ENCODE data around the gene RALGAPA1. TPM values are rescaled to one million over a fixed set of nuclear protein-coding genes. Genes with fewer than 3 reads are reported as not detected.

Gene RALGAPA1
- total RNA-seq, 1 experiment from 2014 or later = 15.9 TPM

- no peak for DNase-seq (ENCODE audit: low spot score)
Observed at GRCh38 chr14:35539969-35540368, 269.1 kb downstream of the RALGAPA1 start.

- no peak for DNase-seq (ENCODE audit: low spot score)
Observed at GRCh38 chr14:35535483-35536112, 273.5 kb downstream of the RALGAPA1 start.

- DNase-seq (ENCODE audit: low spot score) = peak; percentile 14
Observed at GRCh38 chr14:35534873-35535482, 274.1 kb downstream of the RALGAPA1 start.

- no peak for DNase-seq (ENCODE audit: low spot score)
Observed at GRCh38 chr14:35534208-35534872, 274.8 kb downstream of the RALGAPA1 start.

- peak; percentile 47 for DNase-seq (ENCODE audit: low spot score)
Observed at GRCh38 chr14:35533357-35534207, 275.5 kb downstream of the RALGAPA1 start, which contains the start of gene INSM2. TSS of gene INSM2 (plus strand) at chr14:35534164. CDS start at chr14:35534253, 89 bp downstream.

GRCh38 chr14:35532783-35533356, 276.2 kb downstream of the RALGAPA1 start:
- no peak for DNase-seq (ENCODE audit: low spot score)

GRCh38 chr14:35531960-35532747, 276.9 kb downstream of the RALGAPA1 start:
- no peak for DNase-seq (ENCODE audit: low spot score)

GRCh38 chr14:35526962-35527361, 282.1 kb downstream of the RALGAPA1 start:
- DNase-seq (ENCODE audit: low spot score) = no peak

- no peak for DNase-seq (ENCODE audit: low spot score)
Observed at GRCh38 chr14:35525695-35526094, 283.4 kb downstream of the RALGAPA1 start.

GRCh38 chr14:35519986-35520385, 289.1 kb downstream of the RALGAPA1 start:
- no peak for DNase-seq (ENCODE audit: low spot score)

GRCh38 chr14:35515916-35516315, 293.2 kb downstream of the RALGAPA1 start:
- DNase-seq (ENCODE audit: low spot score) = no peak

GRCh38 chr14:35512765-35513164, 296.3 kb downstream of the RALGAPA1 start:
- DNase-seq (ENCODE audit: low spot score) = no peak

- DNase-seq (ENCODE audit: low spot score) = no peak
Observed at GRCh38 chr14:35509846-35510245, 299.2 kb downstream of the RALGAPA1 start.

GRCh38 chr14:35506927-35507326, 302.2 kb downstream of the RALGAPA1 start:
- DNase-seq (ENCODE audit: low spot score) = peak; percentile 38

GRCh38 chr14:35506461-35506860, 302.6 kb downstream of the RALGAPA1 start:
- DNase-seq (ENCODE audit: low spot score) = no peak

- no peak for DNase-seq (ENCODE audit: low spot score)
Observed at GRCh38 chr14:35504260-35504659, 304.8 kb downstream of the RALGAPA1 start.

- DNase-seq (ENCODE audit: low spot score) = no peak
Observed at GRCh38 chr14:35503646-35504045, 305.4 kb downstream of the RALGAPA1 start.

GRCh38 chr14:35499180-35499579, 309.9 kb downstream of the RALGAPA1 start:
- DNase-seq (ENCODE audit: low spot score) = no peak

GRCh38 chr14:35495278-35495677, 313.8 kb downstream of the RALGAPA1 start:
- DNase-seq (ENCODE audit: low spot score) = no peak

GRCh38 chr14:35492569-35493014, 316.5 kb downstream of the RALGAPA1 start:
- DNase-seq (ENCODE audit: low spot score) = no peak

All from A172 (cell line).